NCI-H226 (cell line): Measurements from ENCODE around the gene ARL14EPL.
A peak's percentile ranks its signal among the peaks of the same experiment; 100 is the strongest.

Source experiments
- DNase-seq: peaks from one replicate; pipeline ENCODE4 v3.0.0-alpha.2; 2015

ARL14EPL gene

GRCh38 chr5:116032094-116032517 is at the start of gene ARL14EPL:
Gene ARL14EPL (plus strand): TSS chr5:116032472. CDS start chr5:116051466, 18,994 bp downstream.
- peak; percentile 76 for DNase-seq

GRCh38 chr5:115983519-115983918 is 48.8 kb upstream of the ARL14EPL start:
- DNase-seq, result no peak

GRCh38 chr5:115985802-115986757 is 46.2 kb upstream of the ARL14EPL start:
- DNase-seq, result peak; percentile 62

GRCh38 chr5:115988002-115988401 is 44.3 kb upstream of the ARL14EPL start:
- no peak for DNase-seq

- DNase-seq, result no peak
Measured at GRCh38 chr5:115992848-115993350, 39.4 kb upstream of the ARL14EPL start.

- DNase-seq, result no peak
Measured at GRCh38 chr5:115995351-115995750, 36.9 kb upstream of the ARL14EPL start.

- no peak for DNase-seq
Measured at GRCh38 chr5:116002116-116002906, 30.0 kb upstream of the ARL14EPL start.

GRCh38 chr5:116004248-116004647 is 28.0 kb upstream of the ARL14EPL start:
- no peak for DNase-seq

- no peak for DNase-seq
Measured at GRCh38 chr5:116009806-116010205, 22.5 kb upstream of the ARL14EPL start.

GRCh38 chr5:116011046-116011445 is 21.2 kb upstream of the ARL14EPL start:
- no peak for DNase-seq

GRCh38 chr5:116013207-116013785 is 19.0 kb upstream of the ARL14EPL start:
- DNase-seq, result no peak

GRCh38 chr5:116013936-116014335 is 18.3 kb upstream of the ARL14EPL start:
- DNase-seq, result no peak

- DNase-seq, result no peak
Measured at GRCh38 chr5:116023619-116024018, 8.7 kb upstream of the ARL14EPL start.

- DNase-seq, result no peak
Measured at GRCh38 chr5:116025866-116026265, 6.4 kb upstream of the ARL14EPL start.

- no peak for DNase-seq
Measured at GRCh38 chr5:116032991-116033390, 719 bp downstream of the ARL14EPL start.

GRCh38 chr5:116035123-116035522 is 2.9 kb downstream of the ARL14EPL start:
- DNase-seq, result no peak

- DNase-seq, result peak; percentile 5
Measured at GRCh38 chr5:116037236-116037822, 5.1 kb downstream of the ARL14EPL start.

GRCh38 chr5:116038817-116039216 is 6.5 kb downstream of the ARL14EPL start:
- DNase-seq, result no peak

GRCh38 chr5:116042375-116042774 is 10.1 kb downstream of the ARL14EPL start:
- no peak for DNase-seq

- no peak for DNase-seq
Measured at GRCh38 chr5:116044073-116044472, 11.8 kb downstream of the ARL14EPL start.

GRCh38 chr5:116045821-116046220 is 13.5 kb downstream of the ARL14EPL start:
- no peak for DNase-seq

- DNase-seq, result no peak
Measured at GRCh38 chr5:116046261-116046660, 14.0 kb downstream of the ARL14EPL start.

GRCh38 chr5:116046823-116047222 is 14.6 kb downstream of the ARL14EPL start:
- no peak for DNase-seq
